ENCODE measurements around the gene CSRP1. TPM values are rescaled to one million over a fixed set of nuclear protein-coding genes. Genes with fewer than 3 reads are reported as not detected.
"Not testable (repeated sequence)": the region's sequence is repeated elsewhere in the genome, so short reads cannot be mapped to it uniquely, and the experiment has no call there.

CSRP1 gene
- 151 TPM for total RNA-seq
- long read RNA-seq, full-length matches to known transcripts: 302 of 322 reads
- long read RNA-seq, partial matches to known transcripts: 15 of 322 reads
- long read RNA-seq, other reads (novel, unspliced or antisense): 5 of 322 reads

GRCh38 chr1:201506557-201507359 is at the start of gene CSRP1:
CSRP1 (minus strand) TSS chr1:201507123; CDS start chr1:201496303, 10,820 bp downstream.
- DNase-seq (ENCODE audit: low spot score): peak; percentile 96

DNA sequence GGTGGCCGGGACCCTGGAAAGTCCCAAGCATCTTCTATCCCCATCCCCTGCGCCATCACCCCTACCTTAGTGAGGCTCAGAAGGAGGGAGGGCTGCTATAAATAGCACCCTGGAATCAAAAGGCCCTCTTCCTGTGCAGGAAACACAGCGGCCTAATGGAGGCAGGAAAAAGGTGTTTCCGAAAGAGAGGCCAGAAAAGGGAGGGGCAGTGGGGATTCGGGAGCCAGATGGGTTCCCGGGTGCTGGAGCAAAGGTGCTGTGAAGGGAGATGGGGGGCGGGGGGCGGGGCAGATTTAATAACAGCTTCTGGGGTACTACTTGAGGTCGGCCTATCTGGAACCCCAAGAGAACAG is 48.6 kb upstream of the CSRP1 start:
- DNase-seq (ENCODE audit: low spot score): no peak

DNA sequence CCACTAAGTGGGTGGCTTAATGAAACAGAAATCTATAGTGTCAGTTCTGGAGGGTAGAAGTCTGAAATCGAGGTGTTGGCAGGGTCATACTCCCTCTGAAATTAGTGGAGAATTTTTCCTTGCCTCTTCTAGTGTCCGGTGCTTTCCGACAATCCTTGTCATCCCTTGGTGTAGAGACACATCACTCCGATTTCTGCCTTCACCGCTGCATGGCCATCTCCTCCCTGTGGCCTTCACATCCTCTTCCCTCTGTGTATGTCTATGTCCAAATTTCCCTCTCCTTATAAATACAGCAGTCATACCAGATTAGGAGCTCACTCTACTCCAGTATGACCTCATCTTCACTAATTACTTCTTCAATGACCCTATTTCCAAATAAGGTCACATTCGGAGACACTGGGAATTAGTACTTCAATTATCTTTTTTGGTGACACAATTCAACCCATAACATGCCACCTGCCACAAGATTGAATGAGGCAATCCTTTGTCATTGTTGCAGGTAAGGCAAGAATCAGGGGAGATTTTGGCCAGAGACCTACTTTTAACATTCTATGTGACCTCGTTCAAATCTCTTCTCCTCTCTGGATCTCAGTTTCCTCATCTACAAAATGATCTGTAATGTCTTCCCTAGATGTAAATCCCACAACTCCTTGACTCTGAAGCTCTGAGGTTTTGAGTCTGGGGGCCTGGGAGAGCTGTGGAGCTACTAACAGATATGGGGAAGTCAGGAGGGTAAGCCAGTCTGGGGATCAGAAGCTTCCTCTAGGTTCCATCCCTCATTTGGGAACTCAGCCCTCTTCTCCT is 48.1 kb upstream of the CSRP1 start:
- no peak for DNase-seq (ENCODE audit: low spot score)

DNA sequence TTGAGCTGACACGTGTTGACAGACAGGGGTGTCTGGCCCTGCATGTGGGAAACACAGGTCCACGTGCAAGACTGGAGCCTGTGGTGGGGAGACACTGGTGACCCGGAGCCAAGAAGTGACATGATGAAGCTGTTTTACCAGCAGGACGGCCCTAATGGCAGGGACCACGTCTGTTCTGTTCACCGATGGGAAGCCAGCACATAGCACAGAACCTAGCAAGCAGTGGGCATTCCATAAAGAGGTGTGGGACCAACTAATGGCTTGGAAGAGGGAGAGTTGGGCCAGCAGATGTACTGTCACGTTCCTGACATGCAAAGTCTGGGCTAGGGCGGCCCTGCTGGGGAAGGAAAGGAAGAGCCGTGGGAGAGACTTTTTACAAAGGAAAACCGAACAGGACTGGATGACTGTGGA is 47.3 kb upstream of the CSRP1 start:
- no peak for DNase-seq (ENCODE audit: low spot score)

DNA sequence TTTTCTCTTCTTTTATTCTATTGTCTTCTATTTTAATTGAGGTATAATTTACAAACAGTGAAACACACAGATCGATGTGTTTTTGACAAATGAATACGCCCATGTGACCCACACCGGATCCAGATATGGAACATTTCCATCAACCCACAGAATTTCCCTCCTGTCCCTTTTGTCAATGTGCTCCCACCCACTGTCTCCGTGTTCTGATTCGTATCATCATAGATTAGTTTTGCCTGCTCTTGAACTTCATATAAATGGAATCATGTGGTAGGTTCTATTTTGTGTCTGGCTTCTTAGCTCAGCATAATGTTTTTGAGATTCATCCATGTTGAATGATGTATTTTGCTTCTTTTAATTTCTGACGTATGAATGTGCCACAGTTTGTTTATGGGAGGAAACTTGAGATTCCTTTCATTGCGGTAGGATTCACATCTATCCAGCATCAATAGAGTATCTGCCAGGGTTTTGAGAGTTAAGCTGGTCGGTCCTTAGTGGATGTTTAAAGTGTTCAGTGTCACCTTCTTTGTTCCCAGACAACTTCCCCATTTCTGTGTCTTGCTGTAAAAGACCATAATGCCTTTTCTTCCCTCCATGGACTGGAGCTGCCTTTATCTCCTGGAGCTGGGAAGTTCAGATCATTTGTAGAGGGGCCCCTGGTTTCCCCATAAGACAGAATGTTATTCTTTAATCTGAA is 46.7 kb upstream of the CSRP1 start:
- DNase-seq (ENCODE audit: low spot score): no peak

DNA sequence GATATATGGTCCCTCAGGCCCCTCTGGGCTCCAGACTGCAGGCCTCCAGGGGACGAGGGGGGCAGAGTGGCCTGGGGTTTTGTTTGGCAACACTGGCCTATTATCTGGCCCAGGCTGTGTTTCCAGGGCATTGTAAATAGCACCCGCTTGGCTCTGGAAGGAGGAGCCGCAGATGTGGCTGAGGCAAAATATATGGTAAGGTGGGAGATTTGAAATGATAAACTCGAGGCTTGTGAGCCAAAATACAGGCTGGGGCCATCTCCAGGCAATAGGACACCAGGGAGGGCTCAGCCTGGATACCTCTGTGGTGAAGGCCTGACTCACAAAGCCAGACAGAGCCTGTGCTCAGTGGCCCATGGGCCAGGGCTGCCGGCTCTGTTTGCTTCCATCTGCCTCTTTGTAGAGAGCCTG is 46.0 kb upstream of the CSRP1 start:
- DNase-seq (ENCODE audit: low spot score): no peak

DNA sequence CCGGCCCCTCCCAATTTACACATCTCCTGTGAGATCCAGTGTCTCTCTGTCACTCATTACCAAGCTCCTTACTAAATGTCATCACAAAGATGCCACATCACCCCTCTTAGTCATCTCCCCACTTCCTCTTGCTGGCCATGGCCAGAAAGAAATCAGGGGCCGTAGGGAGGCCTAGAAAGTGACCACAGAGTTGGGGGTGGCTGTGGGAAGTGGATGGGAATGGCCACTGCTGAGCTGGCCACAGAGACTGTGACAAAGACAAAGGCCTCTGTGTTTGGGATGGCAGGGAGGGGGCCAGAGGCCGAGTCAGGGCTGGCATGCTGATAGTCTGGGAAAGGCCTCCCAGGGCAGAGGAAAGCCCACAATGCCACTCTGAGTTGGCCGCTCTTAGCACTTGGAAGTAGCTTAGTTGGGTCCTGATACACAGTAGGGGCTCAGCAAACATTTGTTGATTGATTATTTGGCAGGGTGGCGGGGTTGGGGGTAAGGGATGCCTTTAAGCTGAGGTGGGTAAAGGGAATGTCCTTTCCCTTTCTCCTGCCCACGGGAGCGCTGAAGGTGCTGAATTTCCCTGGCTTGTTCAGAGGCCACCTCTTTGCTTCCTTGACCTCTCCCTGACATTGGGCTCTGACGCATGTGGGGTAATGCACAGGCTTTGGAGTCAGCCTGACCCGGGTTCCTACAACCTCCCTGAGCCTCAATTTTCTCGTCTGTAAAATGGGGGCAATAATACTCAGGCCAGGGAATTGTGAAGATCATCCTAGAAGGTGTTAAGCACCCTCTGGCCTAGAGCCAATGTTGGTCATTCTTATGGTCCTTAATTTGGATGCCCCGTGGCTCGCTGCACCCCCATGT is 45.2 kb upstream of the CSRP1 start:
- DNase-seq (ENCODE audit: low spot score): no peak

GRCh38 chr1:201551096-201551495 is 44.2 kb upstream of the CSRP1 start:
- no peak for DNase-seq (ENCODE audit: low spot score)

DNA sequence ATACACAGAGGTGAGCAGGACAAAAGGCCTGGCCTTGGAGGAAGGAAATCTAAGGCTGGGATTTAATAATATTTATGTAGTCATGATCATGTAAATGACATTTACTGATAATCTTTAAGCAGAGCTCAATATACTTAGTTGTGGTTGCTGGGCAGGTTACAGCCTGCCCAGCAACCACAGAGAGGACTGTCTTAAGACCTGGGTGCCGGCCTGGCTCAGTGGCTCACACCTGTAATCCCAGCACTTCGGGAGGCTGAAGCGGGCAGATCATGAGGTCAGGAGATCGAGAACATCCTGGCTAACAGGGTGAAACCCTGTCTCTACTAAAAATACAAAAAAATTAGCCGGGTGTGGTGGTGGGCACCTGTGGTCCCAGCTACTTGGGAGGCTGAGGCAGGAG is 42.6 kb upstream of the CSRP1 start:
- DNase-seq (ENCODE audit: low spot score): not testable (repeated sequence)

DNA sequence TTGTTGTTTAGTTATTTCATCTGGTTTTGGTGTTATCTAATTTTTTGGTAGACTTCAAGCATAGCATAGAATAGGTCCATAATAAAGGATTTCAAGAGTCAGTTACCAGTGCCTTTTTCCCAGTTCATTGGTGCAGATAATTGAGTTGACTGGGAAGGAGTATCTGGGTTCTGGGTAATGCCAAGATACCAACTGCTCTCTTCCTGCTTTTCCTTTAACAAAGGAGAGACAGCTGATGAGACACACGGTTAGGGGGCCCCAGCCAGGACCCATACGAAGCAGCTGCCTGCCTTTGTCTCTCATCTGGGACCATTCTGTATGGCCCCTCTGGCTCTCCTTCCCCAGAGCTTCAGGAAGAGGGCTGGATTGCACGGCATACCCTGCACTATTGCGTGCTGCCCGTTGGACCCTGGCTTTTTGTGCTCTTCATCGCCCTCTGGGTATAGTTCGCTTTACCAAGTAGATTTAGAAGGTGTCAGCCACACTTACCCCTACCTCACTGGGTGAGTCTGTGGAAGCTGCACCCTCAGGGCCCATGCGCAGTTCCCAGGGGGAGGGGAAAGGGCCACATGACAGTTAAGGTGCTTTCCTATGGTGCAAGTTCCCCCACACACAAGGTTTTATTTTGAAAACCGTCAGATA is 39.0 kb upstream of the CSRP1 start:
- no peak for DNase-seq (ENCODE audit: low spot score)

GRCh38 chr1:201544710-201545109 is 37.8 kb upstream of the CSRP1 start:
- DNase-seq (ENCODE audit: low spot score): no peak

GRCh38 chr1:201543871-201544642 is 37.1 kb upstream of the CSRP1 start:
- DNase-seq (ENCODE audit: low spot score): no peak

GRCh38 chr1:201542309-201543035 is 35.5 kb upstream of the CSRP1 start:
- peak; percentile 49 for DNase-seq (ENCODE audit: low spot score)

- DNase-seq (ENCODE audit: low spot score): no peak
Observed at GRCh38 chr1:201540846-201541735, 34.2 kb upstream of the CSRP1 start.

DNA sequence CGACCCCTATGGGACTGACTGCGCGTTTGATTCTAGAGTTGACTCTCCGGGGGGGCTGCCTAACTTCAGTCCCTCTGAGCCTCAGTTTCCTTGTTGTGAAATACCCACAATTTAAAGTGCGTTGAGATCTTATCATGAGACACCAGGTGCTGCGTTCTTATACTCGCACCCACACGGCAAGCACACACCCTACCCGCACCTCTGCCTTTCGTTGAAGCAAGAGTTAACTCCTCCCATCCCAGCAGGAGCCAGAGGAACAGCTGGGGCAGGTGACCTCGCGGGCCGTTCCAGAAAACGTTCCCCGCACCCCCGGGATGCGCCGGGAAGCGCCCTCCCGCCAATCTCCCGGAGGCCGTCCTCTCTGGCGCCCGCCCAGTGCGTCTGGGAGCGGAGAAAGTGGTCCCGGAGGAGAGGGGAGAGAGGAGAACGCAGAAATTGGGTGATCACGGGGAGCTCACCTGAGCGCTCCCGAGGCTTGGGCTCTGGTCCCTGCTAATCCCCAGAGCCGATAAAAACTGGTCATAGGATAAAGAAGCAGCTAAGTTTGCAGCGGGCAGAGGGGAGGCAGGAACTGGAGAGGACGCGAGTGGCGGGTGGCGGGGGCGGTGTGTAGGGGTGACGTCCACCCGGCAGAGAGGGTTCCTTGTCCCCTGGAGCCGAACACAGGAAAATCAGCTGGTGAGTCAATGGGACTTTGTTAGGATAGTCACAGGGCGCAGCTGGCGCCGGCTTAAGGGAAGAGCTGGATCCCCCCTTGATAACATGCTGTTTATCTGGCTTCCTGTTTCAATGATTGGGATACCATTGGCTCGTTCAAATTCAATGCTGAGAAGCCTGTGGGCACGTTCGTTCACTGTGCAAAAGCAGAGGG is 32.9 kb upstream of the CSRP1 start:
- DNase-seq (ENCODE audit: low spot score): no peak
